DOHH2 (cell line): Measurements from ENCODE around the gene SLC7A6.

ENCODE experiments used
- H3F3A ChIP-seq: fragments of 200-600 bp; sonication (generic), shearing (Covaris generic); 2 replicates; pipeline ENCODE4 v1.6.0; 2016; ENCODE audit warnings: antibody characterized with exemption, mild to moderate bottlenecking; ENCODE audit not compliant: control insufficient read depth, insufficient read depth
- H3K27ac ChIP-seq: fragments of 200-600 bp; sonication (generic); 2 replicates; pipeline ENCODE4 v1.5.1; 2014; ENCODE audit warnings: low read depth, mild to moderate bottlenecking, low read length, moderate library complexity
- H3K27me3 ChIP-seq: fragments of 200-600 bp; sonication (generic); 2 replicates; pipeline ENCODE4 v1.6.1; 2014; ENCODE audit warnings: mild to moderate bottlenecking, low read length, mixed read lengths; ENCODE audit not compliant: control insufficient read depth
- H3K36me3 ChIP-seq: fragments of 200-600 bp; sonication (generic); 2 replicates; pipeline ENCODE4 v1.6.1; 2014; ENCODE audit warnings: mild to moderate bottlenecking, low read length, moderate library complexity, mixed read lengths; ENCODE audit not compliant: control insufficient read depth
- H3K4me1 ChIP-seq: fragments of 200-600 bp; sonication (generic); 2 replicates; pipeline ENCODE4 v1.6.1; 2014; ENCODE audit warnings: mild to moderate bottlenecking, low read length, mixed read lengths; ENCODE audit not compliant: control insufficient read depth
- H3K4me2 ChIP-seq: fragments of 200-600 bp; sonication (generic); 2 replicates; pipeline ENCODE4 v1.6.0; 2014; ENCODE audit warnings: mild to moderate bottlenecking, low read length, moderate library complexity
- H3K4me3 ChIP-seq: fragments of 200-600 bp; sonication (generic); 2 replicates; pipeline ENCODE4 v1.5.1; 2014; ENCODE audit warnings: mild to moderate bottlenecking, low read length, mixed read lengths
- H3K79me2 ChIP-seq: fragments of 200-600 bp; sonication (generic); 2 replicates; pipeline ENCODE4 v1.6.1; 2014; ENCODE audit warnings: mild to moderate bottlenecking, low read length, mixed read lengths; ENCODE audit not compliant: control insufficient read depth
- H3K9me2 ChIP-seq: fragments of 200-600 bp; sonication (generic); replicated peaks from 2 replicates; pipeline ENCODE4 v1.6.1; 2014; ENCODE audit warnings: mild to moderate bottlenecking, low read length, mixed read lengths; ENCODE audit not compliant: control insufficient read depth
- H3K9me3 ChIP-seq: fragments of 200-600 bp; sonication (generic); 2 replicates; pipeline ENCODE4 v1.6.1; 2014; ENCODE audit warnings: antibody characterized with exemption, low read length, mixed read lengths; ENCODE audit not compliant: control insufficient read depth, insufficient read depth
- H4K20me1 ChIP-seq: fragments of 200-600 bp; sonication (generic); 2 replicates; pipeline ENCODE4 v1.6.0; 2014; ENCODE audit warnings: low read depth, mild to moderate bottlenecking, antibody characterized with exemption, low read length, moderate library complexity; ENCODE audit not compliant: control insufficient read depth, insufficient read depth
- EZH2phosphoT487 ChIP-seq: fragments of 200-600 bp; sonication (generic); IDR thresholded peaks from 2 replicates; pipeline ENCODE4 v1.6.1; 2017; ENCODE audit warnings: borderline replicate concordance, mild to moderate bottlenecking, antibody characterized with exemption, low read length, moderate library complexity, mixed read lengths
- TF ChIP-seq, protein P1 (sequence below): fragments of 200-600 bp; sonication (generic); IDR thresholded peaks from one replicate; pipeline ENCODE4 v1.5.1; 2014; ENCODE audit warnings: antibody characterized with exemption, mild to moderate bottlenecking, low read depth, low read length; ENCODE audit not compliant: poor library complexity, severe bottlenecking

Gene SLC7A6

DNA sequence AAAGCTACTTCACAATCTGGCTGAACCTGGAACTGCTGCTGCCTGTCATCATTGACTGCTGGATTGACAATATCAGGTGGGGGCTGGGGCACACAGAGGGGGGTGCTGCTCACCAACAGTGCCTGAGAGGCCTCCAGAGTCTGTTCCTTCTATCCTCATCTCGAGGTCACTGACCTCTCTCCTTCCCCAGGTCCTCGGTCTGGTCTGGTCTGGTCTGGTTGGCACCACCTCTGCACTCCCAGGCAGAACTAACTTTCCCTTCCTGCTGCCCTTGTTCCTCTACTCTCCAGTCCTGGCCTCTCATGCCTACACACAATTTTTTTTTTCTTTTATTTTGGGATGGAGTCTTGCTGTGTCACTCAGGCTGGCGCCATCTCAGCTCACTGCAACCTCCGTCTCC, 15.0 kb upstream of the SLC7A6 start:
- no peak overlapping the region for H3K4me2 ChIP-seq
- H3K9me2 ChIP-seq = no peaks in the 10 kb centered on the region
- no peaks in the 10 kb centered on the region for H3F3A ChIP-seq
- peaks cover 3% of the 10 kb centered on the region; the same call in 1 of the 2 replicates for H3K79me2 ChIP-seq
- H3K36me3 ChIP-seq = peaks cover 7% of the 10 kb centered on the region
- H3K27ac ChIP-seq = no peak overlapping the region
- no peaks in the 10 kb centered on the region for H3K27me3 ChIP-seq
- no peaks in the 10 kb centered on the region for H3K9me3 ChIP-seq
- H3K4me1 ChIP-seq = peaks cover 32% of the 10 kb centered on the region
- H4K20me1 ChIP-seq = no peaks in the 10 kb centered on the region
- TF ChIP-seq EZH2phosphoT487 = no peak
- TF ChIP-seq, protein P1, sequence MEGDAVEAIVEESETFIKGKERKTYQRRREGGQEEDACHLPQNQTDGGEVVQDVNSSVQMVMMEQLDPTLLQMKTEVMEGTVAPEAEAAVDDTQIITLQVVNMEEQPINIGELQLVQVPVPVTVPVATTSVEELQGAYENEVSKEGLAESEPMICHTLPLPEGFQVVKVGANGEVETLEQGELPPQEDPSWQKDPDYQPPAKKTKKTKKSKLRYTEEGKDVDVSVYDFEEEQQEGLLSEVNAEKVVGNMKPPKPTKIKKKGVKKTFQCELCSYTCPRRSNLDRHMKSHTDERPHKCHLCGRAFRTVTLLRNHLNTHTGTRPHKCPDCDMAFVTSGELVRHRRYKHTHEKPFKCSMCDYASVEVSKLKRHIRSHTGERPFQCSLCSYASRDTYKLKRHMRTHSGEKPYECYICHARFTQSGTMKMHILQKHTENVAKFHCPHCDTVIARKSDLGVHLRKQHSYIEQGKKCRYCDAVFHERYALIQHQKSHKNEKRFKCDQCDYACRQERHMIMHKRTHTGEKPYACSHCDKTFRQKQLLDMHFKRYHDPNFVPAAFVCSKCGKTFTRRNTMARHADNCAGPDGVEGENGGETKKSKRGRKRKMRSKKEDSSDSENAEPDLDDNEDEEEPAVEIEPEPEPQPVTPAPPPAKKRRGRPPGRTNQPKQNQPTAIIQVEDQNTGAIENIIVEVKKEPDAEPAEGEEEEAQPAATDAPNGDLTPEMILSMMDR = no peak
- H3K4me3 ChIP-seq = no peak overlapping the region

DNA sequence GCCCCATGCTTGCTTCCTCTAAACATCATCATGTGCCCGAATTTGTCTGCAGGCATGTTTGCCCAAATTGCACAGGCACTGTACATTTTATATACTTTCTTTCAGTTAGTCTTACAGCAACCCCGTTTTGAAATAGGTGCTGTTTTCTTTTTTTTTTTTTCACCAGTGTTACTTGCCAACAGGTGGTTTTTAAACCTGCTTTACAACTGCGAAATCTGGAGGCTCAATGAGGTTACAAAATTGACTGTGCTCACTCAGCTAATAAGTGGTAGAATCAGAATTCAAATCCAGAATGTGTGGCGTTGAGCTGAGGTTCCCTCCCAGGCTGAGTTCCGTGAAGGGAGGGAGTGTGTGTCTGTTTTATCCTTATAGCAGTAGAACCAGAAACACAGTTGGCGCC, 13.4 kb upstream of the SLC7A6 start:
- H3K4me1 ChIP-seq = peaks cover 23% of the 10 kb centered on the region

DNA sequence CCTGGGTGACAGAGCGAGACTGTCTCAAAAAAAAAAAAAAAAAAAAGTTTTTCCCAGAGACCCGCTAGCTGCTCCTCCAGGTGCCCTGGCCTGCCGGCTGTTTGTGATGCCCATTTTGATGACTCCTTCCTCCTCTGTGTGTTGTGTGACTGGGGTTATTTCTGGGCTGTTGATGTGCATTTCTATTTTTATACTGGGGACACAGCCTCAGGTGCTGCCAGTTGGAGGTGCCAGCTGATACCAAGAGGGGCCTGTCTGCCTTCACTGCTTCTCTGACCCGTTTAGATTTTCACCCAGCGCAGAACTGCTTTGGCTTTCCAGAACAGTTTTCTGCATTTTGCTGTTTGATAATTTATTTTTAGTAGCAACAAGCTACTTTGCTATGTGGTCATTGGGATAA, 12.5 kb upstream of the SLC7A6 start:
- no peaks in the 10 kb centered on the region for H3K79me2 ChIP-seq
- H3F3A ChIP-seq = no peaks in the 10 kb centered on the region
- H3K27ac ChIP-seq = no peak overlapping the region
- peak overlapping the region; percentile 26; the same call in 1 of the 2 replicates for H3K4me2 ChIP-seq
- H3K4me3 ChIP-seq = no peak overlapping the region
- H4K20me1 ChIP-seq = no peaks in the 10 kb centered on the region
- no peaks in the 10 kb centered on the region for H3K9me3 ChIP-seq
- no peaks in the 10 kb centered on the region for H3K9me2 ChIP-seq
- TF ChIP-seq EZH2phosphoT487 = no peak
- TF ChIP-seq, protein P1 = no peak
- H3K27me3 ChIP-seq = no peaks in the 10 kb centered on the region
- peaks cover 7% of the 10 kb centered on the region for H3K36me3 ChIP-seq
- H3K4me1 ChIP-seq = peaks cover 21% of the 10 kb centered on the region

More for the DNA sequence above, 13.4 kb upstream of the SLC7A6 start:
- Histone ChIP-seq H4K20me1 (no peaks in the 10 kb centered on the region), H3K27ac (no peak overlapping the region), H3K36me3 (peaks cover 7% of the 10 kb centered on the region), H3K79me2 (no peaks in the 10 kb centered on the region), H3K4me3 (no peak overlapping the region), H3K27me3 (no peaks in the 10 kb centered on the region), H3K4me2 (peak overlapping the region; percentile 26), H3K9me3 (no peaks in the 10 kb centered on the region), H3K9me2 (no peaks in the 10 kb centered on the region), H3F3A (no peaks in the 10 kb centered on the region)
- TF ChIP-seq, protein P1 = no peak
- TF ChIP-seq EZH2phosphoT487 = no peak
